Esophagus squamous epithelium (tissue), 5 donors: Measurements from ENCODE around the gene KDM6B. TPM values are rescaled to one million over a fixed set of nuclear protein-coding genes. Genes with fewer than 3 reads are reported as not detected.

Experiments used
- DNase-seq: peaks from one replicate; lab custom pipeline; 2025; lab: John Stamatoyannopoulos, UW
- H3K27ac ChIP-seq, 4 donors: fragments of 200-600 bp; sonication (generic); one replicate each; pipeline ENCODE4 v1.5.1; 2016 to 2019; ENCODE audit warnings: mild to moderate bottlenecking in 1 of 4
- H3K27me3 ChIP-seq, 4 donors: fragments of 200-600 bp; sonication (generic); 1 replicate in 3 of 4; 2 replicates in 1 of 4; pipeline versions ENCODE4 v1.5.1 to v1.6.0; 2017 to 2021; ENCODE audit warnings: antibody characterized with exemption in 1 of 4
- H3K36me3 ChIP-seq, 3 donors: fragments of 200-600 bp; sonication (generic); one replicate each; pipeline ENCODE4 v1.5.1; 2016 to 2019
- H3K4me1 ChIP-seq, 3 donors: fragments of 200-600 bp; sonication (generic); one replicate each; pipeline ENCODE4 v1.5.1; 2017 to 2019
- H3K4me3 ChIP-seq, 4 donors: fragments of 200-600 bp; sonication (generic); 1 replicate in 3 of 4; 2 replicates in 1 of 4; pipeline ENCODE4 v1.5.1; 2016 to 2019; ENCODE audit warnings: mild to moderate bottlenecking in 2 of 4, moderate library complexity in 1 of 4
- H3K9me3 ChIP-seq, 3 donors: fragments of 200-600 bp; sonication (generic); one replicate each; pipeline ENCODE4 v1.5.1; 2016 to 2019
- CTCF ChIP-seq, 6 experiments: fragments of 450-650 bp in 4 of 6; fragments of 200-600 bp in 2 of 6; sonication (generic) in 2 of 6; IDR thresholded peaks; one replicate each; pipeline ENCODE4 v1.5.1; 2016 to 2019; ENCODE audit warnings: antibody characterized with exemption in 6 of 6, mild to moderate bottlenecking in 4 of 6, moderate library complexity in 4 of 6
- POLR2A ChIP-seq, 4 donors: fragments of 450-650 bp; IDR thresholded peaks; one replicate each; pipeline ENCODE4 v1.6.1; 2017; ENCODE audit warnings: antibody characterized with exemption in 4 of 4, mild to moderate bottlenecking in 4 of 4, moderate library complexity in 3 of 4
- WGBS, 2 donors: methylation state at CpG; one replicate each; pipeline ENCODE4 v1.1.5; 2018; 5-methylcytosine and 5-hydroxymethylcytosine counted together
- intact Hi-C: fragments of 100-400 bp; cut with DNase I; formaldehyde crosslinking; loops from one replicate; pipeline ENCODE4 v1.15.0; 2022
- total RNA-seq, 4 donors: library from RNA; depleted of rRNA; stranded (reverse); fragments of >200 nt; gene quantifications; one replicate each; pipeline ENCODE4 v1.1.0, GENCODE V29; 2016
- donor health status: DM: yes; HTN: yes; CAD: no.

KDM6B gene
- total RNA-seq, 4 donors from 2014 or later, result 6.7 to 14.6 (median 7.5) TPM

- WGBS, 2 donors, result 76 to 82% methylated on average over 4 to 7 of the region's 15 CpGs
- no peak for DNase-seq
- H3K4me3 ChIP-seq, result peak overlapping the region; percentile 67 to 81 (median 74)
- intact Hi-C loops, result no loop called here
- H3K9me3 ChIP-seq, result no peaks in the 10 kb centered on the region
- TF ChIP-seq CTCF (IDR thresholded peaks at IDR 0.05), result no peak
- peaks cover 12 to 55% (median 24%) of the 10 kb centered on the region in 3 donors for H3K4me1 ChIP-seq
- H3K27ac ChIP-seq, result peak overlapping the region; percentile 96 to 99 (median 97)
- peaks cover 41 to 58% (median 44%) of the 10 kb centered on the region in 3 donors for H3K36me3 ChIP-seq
- no peaks in the 10 kb centered on the region for H3K27me3 ChIP-seq
Observed at GRCh38 chr17:7845359-7846062, 11.5 kb downstream of the KDM6B start.

- no peaks in the 10 kb centered on the region for H3K27me3 ChIP-seq
- intact Hi-C loops, result no loop called here
- H3K4me1 ChIP-seq, result peaks cover 14 to 52% (median 21%) of the 10 kb centered on the region in 3 donors
- H3K36me3 ChIP-seq, result peaks cover 44 to 60% (median 46%) of the 10 kb centered on the region in 3 donors
- 73 to 93% methylated on average over 3 to 12 of the region's 22 CpGs for WGBS, 2 donors
- no peak overlapping the region for H3K4me3 ChIP-seq
- no peak for DNase-seq
- H3K9me3 ChIP-seq, result no peaks in the 10 kb centered on the region
- peak overlapping the region in 1 of 4 donors; percentile 97 for H3K27ac ChIP-seq
- TF ChIP-seq CTCF (IDR thresholded peaks at IDR 0.05), result no peak
- no peak for TF ChIP-seq POLR2A (IDR thresholded peaks at IDR 0.05)
Observed at GRCh38 chr17:7846063-7846735, 12.2 kb downstream of the KDM6B start.

GRCh38 chr17:7846765-7847661, 13.0 kb downstream of the KDM6B start:
- no peak overlapping the region for H3K27ac ChIP-seq
- H3K9me3 ChIP-seq, result no peaks in the 10 kb centered on the region
- no peak for TF ChIP-seq POLR2A (IDR thresholded peaks at IDR 0.05)
- no peak for TF ChIP-seq CTCF (IDR thresholded peaks at IDR 0.05)
- WGBS, 2 donors, result 90 to 93% methylated on average over 17 to 19 of the region's 34 CpGs
- no peak for DNase-seq
- peaks cover 45 to 65% (median 48%) of the 10 kb centered on the region in 3 donors for H3K36me3 ChIP-seq
- intact Hi-C loops, result no loop called here
- H3K4me1 ChIP-seq, result peaks cover 19 to 54% (median 22%) of the 10 kb centered on the region in 3 donors
- H3K4me3 ChIP-seq, result no peak overlapping the region
- H3K27me3 ChIP-seq, result no peaks in the 10 kb centered on the region

- 65 to 85% methylated on average over 4 to 5 of the region's 20 CpGs for WGBS, 2 donors
- TF ChIP-seq POLR2A (IDR thresholded peaks at IDR 0.05) (no peak), CTCF (IDR thresholded peaks at IDR 0.05) (no peak)
- peaks cover 19 to 54% (median 25%) of the 10 kb centered on the region in 3 donors for H3K4me1 ChIP-seq
- no peaks in the 10 kb centered on the region for H3K9me3 ChIP-seq
- DNase-seq, result no peak
- H3K4me3 ChIP-seq, result no peak overlapping the region
- no peaks in the 10 kb centered on the region for H3K27me3 ChIP-seq
- H3K36me3 ChIP-seq, result peaks cover 48 to 76% (median 50%) of the 10 kb centered on the region in 3 donors
- no peak overlapping the region for H3K27ac ChIP-seq
- intact Hi-C loops, result no loop called here
Observed at GRCh38 chr17:7848131-7848579, 14.1 kb downstream of the KDM6B start.
